ENCODE results near the gene SERPINB6.
"Not testable (repeated sequence)": the region's sequence is repeated elsewhere in the genome, so short reads cannot be mapped to it uniquely, and the experiment has no call there.

The SERPINB6 gene

DNA sequence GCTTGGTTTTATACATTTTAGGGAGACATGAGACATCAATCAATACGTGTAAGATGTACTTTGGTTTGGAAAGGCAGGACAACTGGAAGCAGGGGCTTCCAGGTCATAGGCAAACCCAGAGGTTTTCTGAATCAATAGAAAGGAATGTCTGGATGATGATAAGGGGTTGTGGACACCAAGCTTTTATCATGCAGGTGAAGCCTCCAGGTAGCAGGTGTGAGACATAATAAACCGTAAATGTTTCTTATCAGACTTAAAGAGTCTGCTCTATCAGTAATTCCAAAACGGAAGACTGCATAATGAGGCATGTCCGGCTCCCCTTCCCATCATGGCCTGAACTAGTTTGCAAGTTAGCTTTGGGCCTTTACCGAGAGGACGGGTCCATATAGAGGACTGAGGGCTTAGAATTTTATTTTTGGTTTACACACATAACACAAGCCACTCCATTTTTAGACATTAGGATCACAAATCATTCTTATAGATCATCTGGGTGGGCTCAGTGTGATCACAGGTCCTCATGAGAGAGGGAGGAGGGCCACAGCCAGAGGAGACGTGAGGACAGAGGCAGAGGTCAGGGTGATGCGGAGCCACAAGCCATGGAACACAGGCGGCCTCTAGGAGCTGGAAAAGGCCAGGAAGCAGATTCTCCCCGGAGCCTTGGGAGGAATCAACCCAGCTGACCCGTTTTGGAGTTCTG lies 57.6 kb downstream of the SERPINB6 start:
- DNase-seq (ENCODE audit: low read depth in 2 of 2), result no peak

DNA sequence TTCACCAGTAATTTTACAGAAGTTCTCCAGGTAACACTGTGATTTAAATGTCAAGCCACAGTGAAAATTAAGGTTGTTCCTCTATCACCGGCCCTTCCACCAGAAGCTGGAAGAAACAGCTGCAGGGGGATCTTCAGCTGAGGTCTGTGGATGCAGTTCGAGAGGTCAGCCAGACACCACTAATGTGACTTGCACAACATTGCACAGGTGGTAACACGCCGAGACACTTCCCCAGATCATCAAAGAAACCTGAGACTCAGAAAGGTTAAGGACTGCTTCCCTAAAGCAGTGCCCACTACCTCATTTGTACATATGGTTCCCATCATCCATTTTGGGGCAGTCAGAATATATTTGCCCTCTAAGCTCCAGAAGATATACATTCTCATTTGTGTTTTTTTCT lies 60.2 kb downstream of the SERPINB6 start:
- no peak for DNase-seq (ENCODE audit: low read depth in 2 of 2)

DNA sequence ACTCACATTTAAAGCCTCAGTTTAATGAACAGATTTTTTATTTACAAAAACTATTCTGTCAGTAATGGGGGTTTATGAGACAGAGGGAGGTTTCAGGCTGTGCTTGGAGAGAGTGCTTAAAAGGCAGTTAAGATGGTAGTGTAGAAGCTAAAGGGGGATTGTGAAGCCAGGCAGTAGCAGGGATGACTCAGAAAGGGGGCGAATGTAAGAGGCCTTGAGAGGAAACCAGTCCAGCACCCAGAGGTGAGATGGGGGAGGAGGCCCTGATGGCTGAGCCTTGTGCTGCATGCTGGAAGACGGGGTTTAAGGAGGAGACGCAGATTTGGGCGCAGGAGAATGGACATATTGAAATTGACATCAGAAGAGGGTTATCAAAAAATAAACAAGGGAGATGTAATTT lies 61.6 kb downstream of the SERPINB6 start:
- DNase-seq (ENCODE audit: low read depth in 2 of 2), result no peak

DNA sequence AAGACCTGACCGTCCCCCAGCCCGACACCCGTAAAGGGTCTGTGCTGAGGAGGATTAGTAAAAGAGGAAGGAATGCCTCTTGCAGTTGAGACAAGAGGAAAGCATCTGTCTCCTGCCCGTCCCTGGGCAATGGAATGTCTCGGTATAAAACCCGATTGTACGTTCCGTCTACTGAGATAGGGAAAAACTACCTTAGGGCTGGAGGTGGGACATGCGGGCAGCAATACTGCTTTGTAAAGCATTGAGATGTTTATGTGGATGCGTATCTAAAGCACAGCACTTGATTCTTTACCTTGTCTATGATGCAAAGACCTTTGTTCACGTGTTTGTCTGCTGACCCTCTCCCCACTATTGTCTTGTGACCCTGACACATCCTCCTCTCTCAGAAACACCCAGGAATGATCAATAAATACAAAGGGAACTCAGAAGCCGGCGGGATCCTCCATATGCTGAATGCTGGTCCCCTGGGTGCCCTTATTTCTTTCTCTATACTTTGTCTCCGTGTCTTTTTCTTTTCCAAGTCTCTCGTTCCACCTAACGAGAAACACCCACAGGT lies 62.2 kb downstream of the SERPINB6 start:
- not testable (repeated sequence) for DNase-seq (ENCODE audit: low read depth in 2 of 2)

DNA sequence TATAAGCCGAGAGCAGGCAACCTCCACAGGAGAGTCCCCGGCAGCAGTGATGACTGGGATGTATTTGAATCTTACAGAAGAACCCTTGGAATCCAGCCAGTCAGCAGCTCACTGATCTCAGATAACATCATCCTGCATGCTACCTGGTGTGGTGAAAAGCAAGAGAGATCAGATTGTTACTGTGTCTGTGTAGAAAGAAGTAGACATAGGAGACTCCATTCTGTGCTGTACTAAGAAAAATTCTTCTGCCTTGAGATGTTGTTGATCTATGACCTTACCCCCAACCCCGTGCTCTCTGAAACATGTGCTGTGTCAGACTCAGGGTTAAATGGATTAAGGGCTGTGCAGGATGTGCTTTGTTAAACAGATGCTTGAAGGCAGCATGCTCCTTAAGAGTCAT lies 62.9 kb downstream of the SERPINB6 start:
- DNase-seq (ENCODE audit: low read depth in 2 of 2), result not testable (repeated sequence)

DNA sequence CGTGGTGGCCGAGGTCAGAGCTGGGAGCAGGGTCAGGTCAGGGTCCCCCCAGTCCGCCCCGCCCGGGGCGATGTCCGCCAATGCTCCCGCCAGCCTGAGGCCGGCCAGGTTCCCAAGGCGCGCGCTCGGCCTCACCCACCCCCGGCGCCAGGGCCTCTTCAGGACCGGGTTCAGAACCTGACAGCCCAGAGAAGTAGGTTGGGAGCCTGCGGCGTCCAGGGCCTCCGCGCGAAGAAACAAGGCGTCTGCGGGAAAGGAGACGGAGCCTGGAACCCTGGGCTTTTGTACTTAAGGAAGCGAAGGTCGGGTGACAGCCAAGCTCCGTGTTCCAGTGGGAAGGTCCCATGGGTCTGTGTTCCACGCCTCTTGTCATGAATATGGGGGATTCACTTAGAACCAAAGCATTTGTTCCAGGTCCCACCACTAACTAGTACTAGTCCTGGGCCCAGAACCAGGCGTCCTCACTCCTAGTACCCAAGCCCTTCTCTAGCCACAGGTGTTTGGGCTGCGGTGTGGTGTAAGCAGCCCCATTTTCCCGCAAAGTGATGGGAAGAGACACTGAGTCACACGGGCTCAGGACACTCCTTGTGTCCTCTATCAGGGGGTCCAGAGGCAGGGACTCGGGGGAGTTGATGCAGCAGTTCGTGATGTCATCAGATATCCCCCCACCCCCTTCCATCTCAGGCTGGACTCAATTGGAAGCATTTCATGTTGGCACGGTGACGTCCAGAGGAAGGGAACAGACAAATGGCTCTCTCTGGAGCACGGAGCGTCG lies 67.8 kb downstream of the SERPINB6 start:
- DNase-seq (ENCODE audit: low read depth in 2 of 2), result not testable (repeated sequence)

DNA sequence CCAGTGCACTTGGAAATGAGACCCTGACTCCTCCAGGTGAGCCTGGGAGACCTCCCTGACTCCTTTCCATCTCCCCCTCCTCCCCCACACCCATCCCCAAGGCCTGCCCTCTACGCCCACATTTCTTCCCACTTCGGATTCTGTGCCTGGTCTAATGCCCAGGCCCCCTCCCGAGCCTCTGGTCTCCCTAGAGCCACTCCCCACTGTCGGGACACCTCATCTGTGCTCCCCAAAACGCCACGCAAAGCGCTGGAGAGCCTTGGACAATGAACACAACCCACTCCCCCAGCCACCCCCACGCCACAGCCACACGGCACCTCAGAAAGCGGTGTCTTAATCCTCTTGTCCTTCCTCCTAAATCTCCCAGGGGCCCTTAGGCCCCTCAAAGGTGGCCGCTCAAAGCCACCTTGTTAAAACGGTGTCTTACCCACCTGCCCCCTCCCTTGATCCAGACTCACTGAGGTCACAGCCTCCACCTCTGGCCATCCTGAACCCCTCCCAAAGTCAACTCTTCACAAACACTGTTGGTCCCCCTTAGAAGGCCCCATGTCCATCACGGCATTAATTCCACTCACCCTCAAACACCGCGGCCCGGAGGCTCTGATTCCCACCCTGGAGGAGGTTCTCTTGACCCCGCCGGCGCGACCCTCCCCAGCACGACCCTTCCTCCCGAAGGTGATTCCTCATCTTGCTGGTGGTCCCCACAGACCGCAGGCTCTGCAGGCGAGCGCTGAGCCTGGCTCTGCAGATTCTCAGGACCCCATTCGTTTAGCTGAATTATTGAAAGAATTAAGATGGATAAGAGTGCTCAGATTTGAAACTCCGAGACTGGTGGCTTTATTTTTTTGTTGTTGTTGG lies 69.5 kb downstream of the SERPINB6 start:
- DNase-seq (ENCODE audit: low read depth in 2 of 2), result not testable (repeated sequence)

DNA sequence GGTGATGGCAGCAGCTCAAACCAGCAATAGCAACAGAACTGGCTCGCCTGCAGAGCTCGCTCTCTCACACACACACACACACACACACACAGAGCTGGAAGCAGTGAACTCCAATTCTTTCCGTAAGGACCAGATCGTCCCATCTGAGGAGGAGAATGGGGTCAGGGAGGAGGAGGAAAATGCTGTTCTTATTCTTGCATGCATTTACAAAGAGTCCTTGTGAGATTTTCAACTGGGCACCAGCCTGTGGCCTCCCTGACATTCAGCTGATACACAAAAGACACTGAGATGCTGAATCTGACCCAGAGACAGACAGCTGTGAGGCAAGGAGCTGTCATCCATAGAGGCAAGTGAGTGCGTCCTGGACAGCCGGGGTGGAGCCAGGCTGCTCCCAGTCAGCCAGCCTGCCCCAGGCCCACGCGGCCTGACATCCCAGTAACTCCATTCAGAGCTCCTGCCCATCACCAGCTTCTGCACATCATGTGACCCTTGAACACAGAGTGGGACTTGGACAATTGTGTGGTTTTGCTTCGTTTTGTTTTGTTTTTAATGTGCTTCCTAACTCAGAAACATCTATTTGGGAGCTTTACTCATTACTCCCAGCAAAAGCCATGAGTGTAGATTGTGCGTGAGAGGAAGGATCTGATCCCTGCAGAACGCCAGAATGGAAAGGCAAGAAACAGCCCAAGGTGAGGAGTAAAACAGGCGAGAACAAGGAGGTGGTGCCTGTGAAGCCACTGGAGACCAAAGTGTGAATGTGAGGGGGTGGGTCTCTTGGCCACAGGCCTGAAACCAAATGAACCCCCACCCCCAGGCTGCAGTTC lies 70.3 kb downstream of the SERPINB6 start:
- DNase-seq (ENCODE audit: low read depth in 2 of 2), result no peak

DNA sequence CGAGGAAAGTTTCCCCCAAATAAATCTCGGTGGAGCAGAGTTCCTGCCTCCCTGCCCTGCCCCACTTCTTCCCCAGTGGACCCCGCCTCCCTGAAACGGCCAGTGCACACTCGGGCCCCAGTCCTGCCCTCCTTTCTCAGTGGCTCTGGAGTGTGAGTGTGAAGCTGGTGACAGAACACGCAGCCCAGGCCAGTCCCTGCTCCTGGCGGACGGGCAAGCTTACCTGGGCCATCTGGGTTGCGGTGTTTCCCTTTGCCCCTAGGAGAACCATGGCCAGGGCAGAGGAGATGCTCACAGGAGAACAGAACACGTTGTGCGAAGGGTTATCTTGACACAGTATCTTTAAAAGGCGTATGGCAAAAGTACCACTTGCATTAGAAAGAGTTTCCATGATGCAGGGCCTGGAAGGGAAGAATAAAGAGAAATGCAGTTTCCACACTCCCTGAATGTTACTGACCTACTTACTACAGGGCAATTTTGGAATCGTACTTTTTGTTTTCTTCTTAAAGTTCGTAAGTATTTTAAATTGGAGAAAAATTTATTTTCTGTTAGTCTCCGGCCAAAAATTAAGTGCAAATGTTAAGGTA lies 71.1 kb downstream of the SERPINB6 start:
- no peak for DNase-seq (ENCODE audit: low read depth in 2 of 2)

DNA sequence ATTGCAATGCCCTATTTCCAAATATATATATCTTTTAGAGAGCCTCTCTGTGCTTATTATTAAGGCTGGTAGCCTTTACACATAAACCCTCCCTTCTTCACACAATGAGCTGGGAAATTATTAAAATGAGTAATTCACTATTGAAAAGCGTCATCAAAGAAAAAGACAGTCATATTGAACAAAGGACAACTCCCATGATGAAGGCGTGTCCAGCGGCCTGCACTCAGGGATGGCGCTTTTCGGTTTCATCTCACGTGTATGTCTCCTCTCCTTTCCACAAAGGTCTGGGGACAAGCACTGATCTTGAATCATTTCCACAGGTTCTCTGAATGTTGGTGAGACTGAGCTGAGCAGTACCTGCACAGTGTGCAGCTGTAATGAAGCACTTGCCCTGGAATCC lies 71.8 kb downstream of the SERPINB6 start:
- no peak for DNase-seq (ENCODE audit: low read depth in 2 of 2)

Measured in stimulated activated CD4-positive, alpha-beta T cell treated with anti-CD3 and anti-CD28 coated beads, Interleukin-4, amount 100 ng/mL, for 48 hours (primary cell).